GM19240 (cell line): Measurements from ENCODE around the gene TMEM140.

Source experiments
- DNase-seq: peaks from one replicate; pipeline ENCODE4 v3.0.0; 2011; ENCODE audit warnings: low spot score; ENCODE audit not compliant: insufficient read length

Gene TMEM140

GRCh38 chr7:135192914-135193536, 45.2 kb downstream of the TMEM140 start:
- no peak for DNase-seq

GRCh38 chr7:135193615-135194081, 45.8 kb downstream of the TMEM140 start:
- DNase-seq = no peak

- no peak for DNase-seq
Measured at GRCh38 chr7:135194494-135195095, 46.7 kb downstream of the TMEM140 start.

- no peak for DNase-seq
Measured at GRCh38 chr7:135195156-135195555, 47.3 kb downstream of the TMEM140 start.

- no peak for DNase-seq
Measured at GRCh38 chr7:135195968-135196629, 48.2 kb downstream of the TMEM140 start.

GRCh38 chr7:135197343-135197742, 49.5 kb downstream of the TMEM140 start:
- no peak for DNase-seq

GRCh38 chr7:135197906-135198655, 50.2 kb downstream of the TMEM140 start:
- no peak for DNase-seq

GRCh38 chr7:135199439-135199838, 51.6 kb downstream of the TMEM140 start:
- DNase-seq = no peak

GRCh38 chr7:135200821-135201331, 53.0 kb downstream of the TMEM140 start:
- DNase-seq = no peak

- no peak for DNase-seq
Measured at GRCh38 chr7:135201350-135201749, 53.5 kb downstream of the TMEM140 start.

- DNase-seq = no peak
Measured at GRCh38 chr7:135204341-135204749, 56.5 kb downstream of the TMEM140 start.

- DNase-seq = no peak
Measured at GRCh38 chr7:135204876-135205275, 57.0 kb downstream of the TMEM140 start.

- DNase-seq = no peak
Measured at GRCh38 chr7:135205850-135206249, 58.0 kb downstream of the TMEM140 start.

GRCh38 chr7:135206941-135207391, 59.1 kb downstream of the TMEM140 start:
- peak; percentile 36 for DNase-seq

- DNase-seq = no peak
Measured at GRCh38 chr7:135207406-135208101, 59.7 kb downstream of the TMEM140 start.

- no peak for DNase-seq
Measured at GRCh38 chr7:135208102-135208793, 60.4 kb downstream of the TMEM140 start.

GRCh38 chr7:135209225-135209834, 61.5 kb downstream of the TMEM140 start:
- DNase-seq = no peak

GRCh38 chr7:135210888-135211178, 63.0 kb downstream of the TMEM140 start:
- DNase-seq = no peak

- DNase-seq = peak; percentile 91
Measured at GRCh38 chr7:135211179-135211945, 63.5 kb downstream of the TMEM140 start, which contains the start of gene WDR91. Gene WDR91, minus strand, starts transcription at chr7:135211526. Its CDS starts 24 bp downstream, at chr7:135211502.
